Camera-type eye (tissue), 1 donor: ENCODE results near the gene CERKL. TPM values are rescaled to one million over a fixed set of nuclear protein-coding genes. Genes with fewer than 3 reads are reported as not detected.

Experiments used
- total RNA-seq: library from RNA; depleted of rRNA; stranded (reverse); fragments of >200 nt; gene quantifications from one replicate; pipeline ENCODE4 v1.2.3, GENCODE V29; 2014

CERKL gene, protein sequence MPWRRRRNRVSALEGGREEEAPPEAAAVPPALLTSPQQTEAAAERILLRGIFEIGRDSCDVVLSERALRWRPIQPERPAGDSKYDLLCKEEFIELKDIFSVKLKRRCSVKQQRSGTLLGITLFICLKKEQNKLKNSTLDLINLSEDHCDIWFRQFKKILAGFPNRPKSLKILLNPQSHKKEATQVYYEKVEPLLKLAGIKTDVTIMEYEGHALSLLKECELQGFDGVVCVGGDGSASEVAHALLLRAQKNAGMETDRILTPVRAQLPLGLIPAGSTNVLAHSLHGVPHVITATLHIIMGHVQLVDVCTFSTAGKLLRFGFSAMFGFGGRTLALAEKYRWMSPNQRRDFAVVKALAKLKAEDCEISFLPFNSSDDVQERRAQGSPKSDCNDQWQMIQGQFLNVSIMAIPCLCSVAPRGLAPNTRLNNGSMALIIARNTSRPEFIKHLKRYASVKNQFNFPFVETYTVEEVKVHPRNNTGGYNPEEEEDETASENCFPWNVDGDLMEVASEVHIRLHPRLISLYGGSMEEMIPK
- total RNA-seq: 39.1 TPM

GRCh38 chr2:181656450-181657291 lies at the start of gene CERKL:
Gene CERKL (minus strand): TSS chr2:181657105. CDS start chr2:181657006, 99 bp downstream.

DNA sequence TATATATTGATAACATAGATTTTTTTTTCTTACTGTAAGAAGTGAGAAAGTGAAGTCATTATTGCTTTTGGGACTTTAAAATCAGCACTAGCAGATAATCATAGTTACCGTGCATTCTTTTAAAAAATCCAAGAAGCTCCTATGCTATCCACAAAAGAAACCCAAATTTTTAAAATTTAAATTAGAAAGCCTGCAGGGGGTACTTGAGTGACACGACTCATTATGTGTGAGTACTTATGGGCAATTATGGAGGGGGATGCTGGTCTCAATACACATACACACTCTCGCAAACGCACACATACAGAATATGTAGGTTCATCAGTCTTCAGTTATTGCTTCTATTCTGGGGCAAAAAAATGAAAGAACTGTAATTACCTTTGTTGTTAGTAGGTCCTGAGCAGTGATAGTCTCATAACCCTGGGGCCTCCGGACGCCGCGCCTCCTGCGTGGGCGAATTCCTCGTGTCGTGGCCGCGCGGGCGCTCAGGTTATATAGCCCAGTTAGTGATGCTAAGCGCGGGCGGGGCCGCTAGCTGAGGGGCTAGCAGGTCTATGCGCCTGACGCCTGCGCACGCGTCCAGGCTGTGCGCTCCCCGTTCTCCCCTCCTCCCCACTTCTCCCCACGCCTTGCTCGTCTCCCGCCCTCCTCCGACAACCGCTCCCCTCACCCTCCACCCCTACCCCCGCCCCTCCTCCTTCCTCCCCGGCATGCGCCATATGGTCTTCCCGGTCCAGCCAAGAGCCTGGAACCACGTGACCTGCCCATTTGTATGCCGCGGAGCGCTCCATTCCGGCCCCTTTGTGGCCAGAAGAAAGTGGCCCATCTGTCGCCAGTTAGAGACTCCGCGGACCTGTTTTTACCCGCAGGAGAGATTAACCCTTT lies 23.4 kb upstream of the CERKL start, which contains the start of gene NEUROD1:
Gene NEUROD1, minus strand, starts transcription at position 463 of the 882 bp plus-strand sequence. CDS start 1,657 bp downstream, outside the sequence.

Other genes starting within 250 kb of the CERKL start
- gene ITGA4, start 199.7 kb downstream of the CERKL start, total RNA-seq: 27.0 TPM
- 188 TPM for gene NEUROD1, start 23.4 kb upstream of the CERKL start, total RNA-seq
- 160 TPM for gene ITPRID2, start 234.6 kb upstream of the CERKL start, total RNA-seq